ENCODE data around the gene MAD1L1.
"Not testable (repeated sequence)": the region's sequence is repeated elsewhere in the genome, so short reads cannot be mapped to it uniquely, and the experiment has no call there.

The MAD1L1 gene

GRCh38 chr7:1977059-1977875 lies 255.5 kb downstream of the MAD1L1 start:
- no peak for DNase-seq

GRCh38 chr7:1976521-1976920 lies 256.2 kb downstream of the MAD1L1 start:
- not testable (repeated sequence) for DNase-seq

GRCh38 chr7:1975581-1975980 lies 257.2 kb downstream of the MAD1L1 start:
- no peak for DNase-seq

- DNase-seq, result no peak
Observed at GRCh38 chr7:1975179-1975578, 257.6 kb downstream of the MAD1L1 start.

GRCh38 chr7:1974290-1975101 lies 258.2 kb downstream of the MAD1L1 start:
- no peak for DNase-seq

GRCh38 chr7:1973321-1974251 lies 259.2 kb downstream of the MAD1L1 start:
- DNase-seq, result no peak

- no peak for DNase-seq
Observed at GRCh38 chr7:1972744-1973143, 260.0 kb downstream of the MAD1L1 start.

- no peak for DNase-seq
Observed at GRCh38 chr7:1971946-1972654, 260.6 kb downstream of the MAD1L1 start.

GRCh38 chr7:1970895-1971294 lies 261.9 kb downstream of the MAD1L1 start:
- no peak for DNase-seq

- not testable (repeated sequence) for DNase-seq
Observed at GRCh38 chr7:1970285-1970660, 262.5 kb downstream of the MAD1L1 start.

- DNase-seq, result no peak
Observed at GRCh38 chr7:1969459-1970284, 263.1 kb downstream of the MAD1L1 start.

- no peak for DNase-seq
Observed at GRCh38 chr7:1968397-1969111, 264.2 kb downstream of the MAD1L1 start.

GRCh38 chr7:1967512-1968396 lies 265.0 kb downstream of the MAD1L1 start:
- DNase-seq, result no peak

GRCh38 chr7:1966631-1967200 lies 266.0 kb downstream of the MAD1L1 start:
- peak in 1 of 2 experiments; percentile 31 for DNase-seq

GRCh38 chr7:1965579-1966294 lies 267.0 kb downstream of the MAD1L1 start:
- peak in 1 of 2 experiments; percentile 23 for DNase-seq

GRCh38 chr7:1964913-1965578 lies 267.7 kb downstream of the MAD1L1 start:
- DNase-seq, result no peak

GRCh38 chr7:1964211-1964912 lies 268.4 kb downstream of the MAD1L1 start:
- DNase-seq, result no peak

All from cerebellar nuclear complex (tissue), 1 donor.